ENCODE measurements around the gene BAIAP2L2. TPM values are rescaled to one million over a fixed set of nuclear protein-coding genes. Genes with fewer than 3 reads are reported as not detected.

BAIAP2L2 gene
- total RNA-seq, 4 donors from 2014 or later, result 0.44 to 2.3 (median 1.2) TPM

GRCh38 chr22:38126928-38127668 lies 16.6 kb upstream of the BAIAP2L2 start:
- TF ChIP-seq CTCF (IDR thresholded peaks at IDR 0.05; ENCODE audit: low read depth), result no peak

GRCh38 chr22:38125751-38126201 lies 15.3 kb upstream of the BAIAP2L2 start:
- TF ChIP-seq CTCF (IDR thresholded peaks at IDR 0.05; ENCODE audit: low read depth), result no peak

DNA sequence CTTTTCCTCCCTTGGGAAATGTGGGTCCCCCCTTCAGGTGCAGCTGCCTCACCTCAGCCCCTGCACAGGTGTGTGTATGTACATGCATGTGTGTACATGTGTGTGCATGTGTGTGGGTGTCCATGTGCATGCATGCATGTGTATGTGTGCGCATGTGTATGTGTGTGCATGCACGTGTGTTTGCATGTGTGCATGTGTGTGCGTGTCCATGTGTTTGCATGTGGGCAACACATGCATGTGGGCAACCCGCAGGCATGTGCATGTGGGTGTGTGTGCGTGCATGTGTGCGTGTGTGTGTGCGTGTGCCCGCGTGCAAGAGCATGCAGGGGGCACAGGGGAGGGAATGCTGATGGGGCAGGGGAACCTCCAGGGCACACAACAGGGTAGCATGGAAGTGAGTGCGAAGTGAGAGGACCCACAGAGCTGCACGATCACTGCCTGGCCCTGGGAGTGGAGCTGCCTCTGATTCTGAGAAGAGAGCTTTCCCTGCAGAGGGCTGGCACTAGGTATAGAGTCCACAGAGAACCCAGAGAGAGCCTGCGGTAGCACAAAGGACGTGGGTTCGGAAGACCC lies 14.6 kb upstream of the BAIAP2L2 start:
- no peak for TF ChIP-seq CTCF (IDR thresholded peaks at IDR 0.05; ENCODE audit: low read depth)

GRCh38 chr22:38124236-38124974 lies 13.9 kb upstream of the BAIAP2L2 start:
- TF ChIP-seq CTCF (IDR thresholded peaks at IDR 0.05; ENCODE audit: low read depth), result no peak

DNA sequence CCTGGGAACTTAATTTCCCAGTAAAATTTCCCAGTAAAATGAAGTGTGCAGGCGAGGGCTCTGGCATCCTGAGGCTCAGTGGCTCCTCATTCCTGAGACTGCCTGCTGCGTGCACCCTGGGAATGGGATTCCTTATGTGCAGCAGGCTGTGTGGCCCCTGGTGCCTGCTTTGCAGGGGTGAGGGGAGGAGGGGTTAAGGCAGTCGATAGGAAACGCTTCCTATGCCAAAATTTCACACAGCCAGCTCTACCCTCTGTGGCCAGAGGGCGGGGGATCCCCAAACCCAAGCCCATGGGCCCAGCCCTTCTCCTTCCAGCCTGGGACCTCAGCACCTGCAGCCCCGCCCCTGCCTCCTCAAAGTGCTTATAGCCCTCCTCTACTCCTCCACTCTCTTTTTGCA lies 12.1 kb upstream of the BAIAP2L2 start:
- TF ChIP-seq CTCF (IDR thresholded peaks at IDR 0.05; ENCODE audit: low read depth), result no peak

DNA sequence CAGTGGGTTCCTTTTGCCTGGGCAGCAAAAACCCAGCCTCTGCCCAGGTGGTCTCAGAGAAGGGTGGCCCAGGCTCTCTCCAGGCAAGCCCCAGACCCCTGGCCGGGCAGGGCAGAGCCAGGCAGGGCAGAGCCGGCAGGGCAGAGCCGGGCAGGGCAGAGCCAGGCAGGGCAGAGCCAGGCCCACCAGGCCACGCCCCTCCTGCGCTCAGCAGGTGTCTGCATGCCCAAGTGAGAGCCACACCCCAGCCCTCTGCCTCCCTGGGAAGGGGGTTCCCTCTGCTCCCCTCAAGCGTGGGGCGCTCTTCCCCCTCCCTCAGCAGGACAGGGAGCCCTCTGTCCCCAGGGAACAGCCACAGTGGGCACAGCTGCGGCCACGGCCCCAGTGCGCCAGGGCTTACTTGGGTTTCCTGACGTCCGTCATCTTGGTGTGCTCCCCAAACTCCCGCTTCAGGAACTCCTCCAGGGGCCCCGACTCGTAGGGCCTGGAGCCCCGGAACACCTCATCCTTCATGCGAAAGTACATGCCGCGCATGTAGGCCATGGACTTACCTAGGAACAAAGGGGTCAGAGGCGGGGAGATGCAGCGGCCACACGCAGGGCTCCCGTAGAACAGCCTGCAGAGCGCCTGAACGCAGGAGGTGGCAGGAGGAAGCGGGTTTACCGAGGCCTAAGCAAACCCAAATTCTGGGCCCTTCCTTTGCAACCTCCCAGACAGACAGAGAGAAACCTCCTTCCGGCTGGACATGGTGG lies 10.1 kb upstream of the BAIAP2L2 start:
- TF ChIP-seq CTCF (IDR thresholded peaks at IDR 0.05; ENCODE audit: low read depth), result no peak
